HG02981 (cell line): ENCODE results near the gene CLPTM1L.
"Not testable (repeated sequence)": the region's sequence is repeated elsewhere in the genome, so short reads cannot be mapped to it uniquely, and the experiment has no call there.

Experiments
- ATAC-seq: cut with Tn5 transposase; IDR thresholded peaks from one replicate; pipeline ENCODE4 v1.9.1; 2021; ENCODE audit warnings: mild to moderate bottlenecking, moderate library complexity; ENCODE audit not compliant: unreplicated experiment

Gene CLPTM1L

GRCh38 chr5:1342268-1342667 is 2.6 kb downstream of the CLPTM1L start:
- no peak for ATAC-seq

GRCh38 chr5:1341863-1342262 is 3.0 kb downstream of the CLPTM1L start:
- ATAC-seq, result no peak

DNA sequence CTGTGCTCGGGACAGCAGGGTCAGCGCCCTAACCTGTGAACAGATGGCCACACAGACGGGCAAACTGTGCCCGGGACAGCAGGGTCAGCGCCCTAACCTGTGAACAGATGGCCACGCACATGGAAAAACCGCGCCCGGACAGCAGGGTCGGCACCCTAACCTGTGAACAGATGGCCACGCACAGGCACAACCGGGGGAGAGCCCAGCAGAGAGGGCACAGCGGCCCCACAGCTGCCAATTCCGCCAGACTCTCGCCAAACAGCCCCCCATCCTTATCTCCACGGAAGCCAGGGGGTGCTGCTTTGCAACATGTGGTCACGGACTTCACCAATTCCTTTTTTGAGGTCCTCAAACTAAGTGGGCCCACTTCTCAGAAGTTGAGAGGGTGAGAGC is 5.1 kb downstream of the CLPTM1L start:
- not testable (repeated sequence) for ATAC-seq

DNA sequence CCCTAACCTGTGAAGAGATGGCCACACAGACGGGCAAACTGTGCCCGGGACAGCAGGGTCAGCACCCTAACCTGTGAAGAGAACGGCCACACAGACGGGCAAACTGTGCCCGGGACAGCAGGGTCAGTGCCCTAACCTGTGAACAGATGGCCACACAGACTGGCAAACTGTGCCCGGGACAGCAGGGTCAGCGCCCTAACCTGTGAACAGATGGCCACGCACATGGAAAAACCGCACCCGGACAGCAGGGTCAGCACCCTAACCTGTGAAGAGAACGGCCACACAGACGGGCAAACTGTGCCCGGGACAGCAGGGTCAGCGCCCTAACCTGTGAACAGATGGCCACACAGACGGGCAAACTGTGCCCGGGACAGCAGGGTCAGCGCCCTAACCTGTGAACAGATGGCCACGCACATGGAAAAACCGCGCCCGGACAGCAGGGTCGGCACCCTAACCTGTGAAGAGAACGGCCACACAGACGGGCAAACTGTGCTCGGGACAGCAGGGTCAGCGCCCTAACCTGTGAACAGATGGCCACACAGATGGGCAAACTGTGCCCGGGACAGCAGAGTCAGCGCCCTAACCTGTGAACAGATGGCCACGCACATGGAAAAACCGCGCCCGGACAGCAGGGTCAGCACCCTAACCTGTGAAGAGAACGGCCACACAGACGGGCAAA is 5.6 kb downstream of the CLPTM1L start:
- not testable (repeated sequence) for ATAC-seq

DNA sequence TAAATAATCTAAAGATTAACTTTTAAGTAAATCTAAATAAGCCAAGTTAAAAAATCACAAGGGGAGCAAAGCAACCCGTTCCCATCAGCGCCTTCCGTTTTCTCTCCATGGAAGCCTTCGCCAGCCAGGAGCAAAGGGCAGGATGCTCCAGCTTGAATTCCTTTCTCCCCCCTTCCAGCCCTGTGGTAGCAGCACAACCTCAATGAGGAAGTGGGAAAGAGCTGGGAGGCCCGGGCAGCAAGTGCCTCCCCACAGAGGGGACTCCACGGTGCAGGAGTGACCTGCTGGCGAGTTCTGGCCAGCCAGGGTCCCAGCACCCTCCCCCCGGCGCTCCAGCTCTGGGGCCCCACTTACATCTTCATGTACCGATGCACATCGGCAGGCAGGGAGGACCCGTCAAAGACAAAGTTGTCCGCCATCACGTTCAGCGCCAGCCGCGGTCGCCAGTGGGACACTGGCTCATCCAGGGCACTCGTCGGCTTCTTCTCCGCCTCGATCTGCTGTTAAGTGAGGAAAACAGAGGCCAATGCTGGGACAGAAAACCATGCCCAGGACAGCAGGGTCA is 6.3 kb downstream of the CLPTM1L start:
- ATAC-seq, result no peak

- no peak for ATAC-seq
These were observed 6.8 kb downstream of the CLPTM1L start for GRCh38 chr5:1338196-1338490.

DNA sequence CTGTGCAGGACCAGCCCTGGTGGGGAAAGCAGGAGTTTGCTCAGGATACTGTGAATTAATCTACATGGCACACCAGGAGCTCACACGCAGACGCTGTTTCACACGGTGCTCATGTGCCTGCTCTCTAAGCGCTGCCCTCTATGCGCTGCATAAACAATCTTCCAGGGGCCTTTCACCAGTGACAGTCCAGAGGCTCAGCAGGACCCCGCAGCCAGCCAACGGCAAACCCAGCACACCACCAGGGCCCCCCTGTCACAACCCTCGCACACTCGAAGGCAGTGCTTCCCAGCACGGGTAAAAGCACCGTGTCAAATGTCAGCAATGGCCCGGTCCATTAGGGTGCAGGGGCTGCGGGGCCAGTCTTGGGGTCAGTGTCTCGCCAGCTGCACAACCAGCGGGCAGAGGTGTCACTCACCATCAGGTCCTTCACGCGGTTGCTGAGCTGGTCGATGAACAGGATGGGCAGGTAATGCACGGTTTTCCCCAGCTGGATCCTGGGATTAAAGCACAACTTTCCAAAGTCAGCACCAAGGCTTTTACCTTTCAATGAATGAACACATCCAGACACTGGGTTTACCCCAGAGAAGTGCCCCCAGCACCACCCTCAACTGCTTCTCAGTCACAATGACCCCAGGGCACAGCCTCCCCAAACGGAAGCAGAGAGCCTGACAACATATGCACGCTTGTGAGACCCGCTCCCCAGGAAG is 7.3 kb downstream of the CLPTM1L start:
- ATAC-seq, result no peak

DNA sequence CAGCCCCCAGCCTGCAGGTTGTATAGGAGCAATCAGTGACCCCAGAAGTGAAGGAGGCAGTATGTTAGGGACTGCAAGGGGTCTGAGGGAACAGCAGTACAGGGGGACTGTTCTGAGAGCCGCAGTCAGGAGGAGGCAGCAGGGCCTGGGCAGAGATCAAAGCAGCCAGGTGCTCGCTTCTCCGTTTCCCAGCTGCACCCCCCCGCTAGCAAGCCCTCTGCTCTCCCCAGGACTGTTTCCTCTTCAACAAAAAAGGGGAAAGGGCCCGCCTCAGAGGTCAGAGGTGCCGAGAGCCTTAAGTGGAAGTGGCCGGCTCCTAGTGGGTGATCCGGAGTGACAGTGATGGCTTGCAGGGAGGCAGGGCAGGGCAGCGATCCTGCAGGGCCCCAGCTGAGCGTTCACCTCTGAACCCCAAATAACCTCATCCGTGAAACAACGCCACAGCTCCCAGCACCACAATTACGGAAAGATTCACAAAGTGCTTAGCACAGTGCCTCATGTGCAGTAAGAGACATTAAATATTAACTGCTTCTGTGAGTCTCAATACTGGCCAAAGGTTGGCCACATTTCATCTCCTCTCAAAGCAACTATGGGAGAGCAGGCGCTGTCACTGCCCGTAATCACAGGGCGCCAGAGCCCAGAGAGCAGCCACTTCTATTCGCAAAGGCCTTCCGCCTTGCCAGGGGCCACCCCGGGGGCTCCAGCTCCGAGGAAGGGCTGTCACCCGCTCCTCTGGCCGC is 8.0 kb downstream of the CLPTM1L start:
- ATAC-seq, result no peak

DNA sequence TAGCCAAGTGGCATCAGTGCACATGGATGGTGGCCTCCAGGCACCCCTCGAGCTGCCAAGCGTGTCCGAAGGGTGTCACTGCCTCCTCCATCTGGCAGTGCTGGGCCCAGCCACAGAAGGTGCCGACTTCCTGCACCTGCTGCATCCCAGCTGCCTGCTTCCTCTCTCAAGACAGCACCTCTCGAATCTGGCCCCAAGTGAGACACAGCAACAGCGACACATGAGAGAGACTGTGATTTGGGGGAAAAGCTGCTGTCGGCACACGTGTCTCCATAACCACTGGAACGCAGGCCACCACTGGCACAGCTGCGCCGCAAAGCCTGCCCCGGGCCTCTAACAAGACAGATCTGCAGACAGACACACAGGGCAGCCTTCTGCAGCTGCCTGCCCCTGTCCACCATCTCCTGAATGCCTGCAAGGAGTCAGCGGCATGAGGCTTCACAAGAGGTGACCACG is 8.8 kb downstream of the CLPTM1L start:
- ATAC-seq, result no peak

- ATAC-seq, result no peak
These were observed 9.3 kb downstream of the CLPTM1L start for GRCh38 chr5:1335540-1336095.

DNA sequence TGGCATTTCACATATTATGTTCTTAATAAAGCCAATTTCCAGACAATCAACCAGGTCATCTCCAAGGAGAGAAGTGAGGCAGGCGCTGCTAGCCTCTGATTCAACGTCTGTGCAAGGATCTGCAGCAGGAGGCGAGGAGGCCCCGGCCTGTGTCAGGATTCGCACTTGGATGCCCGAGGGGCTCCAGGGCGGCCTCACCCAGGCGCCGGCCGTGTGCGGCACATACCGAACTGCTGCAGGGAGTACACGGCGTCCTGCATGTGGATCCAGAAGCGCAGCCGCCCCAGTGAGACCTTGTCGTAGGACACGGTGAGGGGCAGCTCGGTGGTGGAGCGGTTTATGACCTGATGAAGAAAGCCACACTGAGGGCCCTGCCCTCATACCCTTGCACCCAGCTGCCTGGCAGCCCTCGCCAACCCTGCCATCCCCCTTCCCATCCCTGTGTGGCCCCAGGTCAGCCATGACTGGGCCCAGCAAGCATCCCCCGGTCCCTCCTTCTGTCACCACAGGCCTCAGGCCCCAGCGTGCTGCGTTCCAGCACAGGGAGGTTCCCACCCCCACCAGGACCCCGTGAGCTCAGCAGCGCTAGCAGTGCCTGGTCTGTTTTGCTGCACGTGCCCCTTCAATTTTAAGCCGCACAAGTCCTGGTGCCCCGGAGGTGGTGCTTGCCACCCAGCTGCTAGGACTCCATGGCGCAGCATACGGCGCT is 9.9 kb downstream of the CLPTM1L start:
- no peak for ATAC-seq

GRCh38 chr5:1333986-1334385 is 10.9 kb downstream of the CLPTM1L start:
- no peak for ATAC-seq

DNA sequence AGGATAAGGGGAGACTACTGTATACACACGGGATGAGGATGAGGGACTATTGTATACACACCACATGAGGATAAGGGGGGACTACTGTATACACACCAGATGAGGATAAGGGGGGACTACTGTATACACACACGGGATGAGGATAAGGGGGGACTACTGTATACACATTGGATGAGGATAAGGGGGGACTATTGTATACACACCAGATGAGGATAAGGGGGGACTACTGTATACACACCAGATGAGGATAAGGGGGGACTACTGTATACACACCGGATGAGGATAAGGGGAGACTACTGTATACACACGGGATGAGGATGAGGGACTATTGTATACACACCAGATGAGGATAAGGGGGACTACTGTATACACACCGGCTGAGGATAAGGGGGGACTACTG is 11.6 kb downstream of the CLPTM1L start:
- ATAC-seq, result not testable (repeated sequence)

DNA sequence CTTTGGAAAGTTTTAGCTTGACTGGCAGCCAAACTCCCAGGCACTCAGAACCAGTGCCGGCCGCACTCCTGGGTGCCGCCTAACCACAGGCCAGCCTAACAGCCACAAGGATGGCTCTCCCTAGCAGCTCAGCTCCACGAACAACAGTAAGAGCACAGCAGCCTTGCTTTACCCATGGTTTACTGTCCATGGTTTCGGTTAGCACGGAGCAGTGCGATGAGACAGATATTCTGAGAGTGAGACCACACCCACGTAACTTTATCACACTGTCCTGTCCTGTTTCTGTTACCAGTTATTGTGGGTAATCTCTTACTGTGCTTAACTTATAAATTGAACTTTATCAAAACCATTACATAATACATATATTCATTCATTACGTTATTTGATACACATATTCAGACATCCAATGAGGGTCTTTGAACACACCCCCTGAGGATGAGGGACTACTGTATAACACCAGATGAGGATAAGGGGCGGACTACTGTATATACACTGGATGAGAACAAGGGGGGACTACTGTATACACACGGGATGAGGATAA is 12.4 kb downstream of the CLPTM1L start:
- ATAC-seq, result no peak

GRCh38 chr5:1331861-1332405 is 13.0 kb downstream of the CLPTM1L start:
- no peak for ATAC-seq

- ATAC-seq, result no peak
These were observed 13.8 kb downstream of the CLPTM1L start for GRCh38 chr5:1330847-1331831.

DNA sequence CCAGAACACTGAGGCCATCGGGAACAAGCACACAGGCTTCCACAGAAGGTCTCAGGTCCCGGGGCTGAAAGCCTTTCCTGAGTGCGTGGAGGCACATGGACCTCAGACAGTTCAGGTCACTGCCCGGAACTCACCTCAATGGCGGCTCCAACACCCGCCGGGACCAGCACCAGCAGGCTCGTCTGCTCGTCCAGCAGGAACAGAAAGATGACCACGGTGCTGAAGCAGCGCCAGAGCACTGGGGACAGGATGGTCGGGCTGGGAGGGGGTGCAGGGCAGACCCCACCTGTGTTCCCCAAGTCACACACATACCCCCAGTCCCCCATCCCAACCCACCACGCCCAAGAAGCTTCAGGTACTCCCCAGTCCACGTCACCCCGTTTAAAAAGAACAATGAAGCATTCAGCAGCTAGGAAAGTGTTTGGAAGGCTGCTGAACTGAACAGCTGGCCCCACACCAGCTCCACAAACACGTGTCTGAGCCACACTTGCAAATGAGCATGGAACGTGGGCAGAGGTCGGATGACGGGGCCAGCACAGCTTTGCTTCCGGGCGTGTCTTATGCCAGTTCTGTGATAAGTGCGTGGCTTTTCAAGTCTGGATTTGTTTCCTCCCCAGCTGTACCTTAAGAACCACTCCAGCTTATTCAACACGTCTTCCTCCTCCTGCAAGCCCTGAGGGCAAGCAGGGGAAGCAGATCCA is 14.6 kb downstream of the CLPTM1L start:
- ATAC-seq, result no peak

GRCh38 chr5:1329111-1329579 is 15.8 kb downstream of the CLPTM1L start:
- no peak for ATAC-seq
